Transverse colon (tissue), 4 donors: Measurements from ENCODE around the gene RPF1.
"Not testable (repeated sequence)": the region's sequence is repeated elsewhere in the genome, so short reads cannot be mapped to it uniquely, and the experiment has no call there.

ENCODE experiments used
- CTCF ChIP-seq, 5 experiments: fragments of 200-600 bp in 3 of 5; fragments of 450-650 bp in 2 of 5; sonication (generic) in 3 of 5; IDR thresholded peaks; 1 replicate in 2 of 5; 2 replicates in 3 of 5; pipeline ENCODE4 v1.5.1; 2016 to 2017; ENCODE audit warnings: antibody characterized with exemption in 5 of 5, inconsistent platforms in 3 of 5, mild to moderate bottlenecking in 2 of 5, moderate library complexity in 1 of 5
- POLR2A ChIP-seq: fragments of 450-650 bp; IDR thresholded peaks from one replicate; pipeline ENCODE4 v1.6.1; 2016; ENCODE audit warnings: antibody characterized with exemption, mild to moderate bottlenecking, moderate library complexity
- POLR2AphosphoS5 ChIP-seq, 3 donors: sonication (generic); formaldehyde crosslinking; IDR thresholded peaks; one replicate each; pipeline ENCODE4 v1.6.1; 2016; ENCODE audit warnings: antibody characterized with exemption in 3 of 3

GRCh38 chr1:84442747-84443646, 36.1 kb upstream of the RPF1 start:
- not testable (repeated sequence) for TF ChIP-seq CTCF (IDR thresholded peaks at IDR 0.05); POLR2AphosphoS5 (IDR thresholded peaks at IDR 0.05); POLR2A
